HS-27A (cell line): ENCODE measurements around the gene OTOP1.
"Not testable (repeated sequence)": the region's sequence is repeated elsewhere in the genome, so short reads cannot be mapped to it uniquely, and the experiment has no call there.

ENCODE experiments used
- DNase-seq: peaks from one replicate; pipeline ENCODE4 v3.0.0-alpha.2; 2012; ENCODE audit warnings: low read depth, missing footprints

The OTOP1 gene

GRCh38 chr4:4227510-4228355 is 1.0 kb upstream of the OTOP1 start:
- no peak for DNase-seq

- no peak for DNase-seq
Measured at GRCh38 chr4:4225915-4226605, 669 bp downstream of the OTOP1 start.

- DNase-seq, result no peak
Measured at GRCh38 chr4:4217113-4217512, 9.6 kb downstream of the OTOP1 start.

- DNase-seq, result peak; percentile 5
Measured at GRCh38 chr4:4216648-4217047, 10.1 kb downstream of the OTOP1 start.

GRCh38 chr4:4213674-4214073 is 13.1 kb downstream of the OTOP1 start:
- not testable (repeated sequence) for DNase-seq

GRCh38 chr4:4206204-4206603 is 20.5 kb downstream of the OTOP1 start:
- DNase-seq, result no peak

GRCh38 chr4:4204401-4204745 is 22.4 kb downstream of the OTOP1 start:
- no peak for DNase-seq

- no peak for DNase-seq
Measured at GRCh38 chr4:4203688-4204400, 22.9 kb downstream of the OTOP1 start.

GRCh38 chr4:4202510-4202909 is 24.2 kb downstream of the OTOP1 start:
- DNase-seq, result no peak

GRCh38 chr4:4200624-4201023 is 26.1 kb downstream of the OTOP1 start:
- DNase-seq, result no peak

- DNase-seq, result no peak
Measured at GRCh38 chr4:4195354-4195753, 31.4 kb downstream of the OTOP1 start.

- not testable (repeated sequence) for DNase-seq
Measured at GRCh38 chr4:4188557-4188956, 38.2 kb downstream of the OTOP1 start.

- no peak for DNase-seq
Measured at GRCh38 chr4:4185528-4185927, 41.2 kb downstream of the OTOP1 start.

- DNase-seq, result no peak
Measured at GRCh38 chr4:4182835-4183568, 43.7 kb downstream of the OTOP1 start.

GRCh38 chr4:4170596-4171150 is 56.1 kb downstream of the OTOP1 start:
- no peak for DNase-seq

GRCh38 chr4:4167981-4168780 is 58.5 kb downstream of the OTOP1 start:
- not testable (repeated sequence) for DNase-seq

- DNase-seq, result not testable (repeated sequence)
Measured at GRCh38 chr4:4166986-4167385, 59.7 kb downstream of the OTOP1 start.

GRCh38 chr4:4165701-4166392 is 60.9 kb downstream of the OTOP1 start:
- DNase-seq, result not testable (repeated sequence)

GRCh38 chr4:4164532-4165173 is 62.1 kb downstream of the OTOP1 start:
- DNase-seq, result not testable (repeated sequence)

- DNase-seq, result not testable (repeated sequence)
Measured at GRCh38 chr4:4162186-4162585, 64.5 kb downstream of the OTOP1 start.
